Mesenteric fat pad (tissue), 1 donor: ENCODE results near the gene TCTN1. TPM values are rescaled to one million over a fixed set of nuclear protein-coding genes. Genes with fewer than 3 reads are reported as not detected.
"Not testable (repeated sequence)": the region's sequence is repeated elsewhere in the genome, so short reads cannot be mapped to it uniquely, and the experiment has no call there.

Experiments
- DNase-seq: peaks from one replicate; pipeline ENCODE4 v3.0.0-alpha.2; 2020; ENCODE audit warnings: low spot score
- long read RNA-seq: library from polyadenylated mRNA; unstranded; transcript quantifications from one replicate; pipeline ENCODE4 v2.0.0, GENCODE V29; 2020
- total RNA-seq: library from RNA; stranded (reverse); fragmentation: NEBNext Ultra II Directional; extraction: Animal tissue kit (Norgen Biotek cat#: 25700); gene quantifications from one replicate; pipeline ENCODE4 v1.2.1, GENCODE V29; 2021
- donor health status: DM: yes; HTN: yes; CAD: no.

The TCTN1 gene
- total RNA-seq: 22.7 TPM
- long read RNA-seq, transcript TCTN1-225 (15 exons, 2,309 nt): major isoform, 23 of 53 reads
- long read RNA-seq, partial matches to known transcripts: 5 of 53 reads
- long read RNA-seq, other reads (novel, unspliced or antisense): 18 of 53 reads

- DNase-seq: peak; percentile 99
Observed at GRCh38 chr12:110613771-110614684, at the start of gene TCTN1. TCTN1 (plus strand) TSS chr12:110614129; CDS start chr12:110614183, 54 bp downstream.

DNA sequence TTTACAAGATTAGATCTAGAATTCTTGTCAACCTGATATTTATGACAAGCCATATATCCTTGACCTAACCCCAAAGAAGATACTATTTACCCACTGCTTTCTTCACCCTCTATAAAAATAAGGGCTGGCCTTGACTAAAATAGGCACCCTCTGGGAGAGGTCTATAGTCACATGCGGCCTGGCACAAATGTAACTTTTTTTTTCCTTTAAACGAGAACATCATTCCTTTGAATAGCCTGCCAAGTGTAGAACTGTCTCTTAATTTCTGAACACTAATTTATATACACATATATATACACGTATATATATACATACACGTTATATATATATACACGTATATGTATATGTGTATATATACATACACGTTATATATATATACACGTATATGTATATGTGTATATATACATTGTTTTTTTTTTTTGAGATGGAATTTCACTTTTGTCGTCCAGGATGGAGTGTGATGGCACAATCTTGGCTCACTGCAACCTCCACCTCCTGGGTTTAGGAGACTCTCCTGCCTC is 49.4 kb upstream of the TCTN1 start:
- DNase-seq: no peak

DNA sequence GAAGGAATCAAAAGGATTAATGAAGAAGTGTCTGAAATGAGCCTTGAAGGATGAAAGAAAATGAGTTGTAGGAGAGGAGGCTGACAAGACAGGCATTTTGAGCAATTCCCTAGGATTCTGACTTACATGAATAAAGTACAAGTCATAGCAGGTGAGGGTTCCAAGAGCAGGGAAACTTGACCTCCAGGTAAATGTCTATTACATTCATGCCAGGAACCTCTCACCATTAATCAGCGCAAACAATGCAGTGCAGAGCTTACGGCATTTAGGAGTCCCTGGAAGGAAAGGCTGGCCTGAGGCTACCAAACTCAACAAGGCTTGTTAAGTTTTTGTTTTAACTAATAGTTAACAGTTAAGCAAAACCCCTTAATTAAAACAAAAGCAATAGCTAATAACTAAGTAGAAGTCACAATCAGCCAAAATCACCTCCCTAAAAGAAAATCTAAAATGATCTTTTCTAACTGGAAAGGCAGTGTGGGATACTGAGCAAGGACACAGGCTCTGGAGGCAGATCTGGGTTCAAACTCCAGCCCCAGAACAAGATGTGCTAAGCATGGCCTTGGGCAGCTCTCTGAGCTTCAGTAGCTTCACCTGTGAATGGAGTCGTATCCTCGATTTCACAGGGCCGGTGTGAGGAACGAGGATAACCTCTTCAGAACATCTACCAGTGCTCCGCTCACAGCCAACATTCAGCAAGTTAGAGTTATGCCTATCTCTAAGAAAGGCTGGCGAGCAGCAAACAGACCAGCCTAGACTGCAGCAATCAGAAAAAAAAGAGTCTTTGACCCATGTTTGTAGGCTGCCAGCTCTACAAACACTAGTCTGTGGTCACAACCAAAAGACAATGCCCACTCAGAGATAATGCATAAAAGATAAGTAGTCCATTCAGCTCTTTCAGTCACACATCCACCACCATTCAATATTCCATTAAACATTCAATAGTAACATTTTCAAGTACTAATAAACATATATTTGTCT is 47.7 kb upstream of the TCTN1 start:
- DNase-seq: no peak

GRCh38 chr12:110566993-110567392 is 46.9 kb upstream of the TCTN1 start:
- DNase-seq: no peak

GRCh38 chr12:110568752-110569151 is 45.2 kb upstream of the TCTN1 start:
- no peak for DNase-seq

GRCh38 chr12:110569838-110570237 is 44.1 kb upstream of the TCTN1 start:
- DNase-seq: not testable (repeated sequence)

DNA sequence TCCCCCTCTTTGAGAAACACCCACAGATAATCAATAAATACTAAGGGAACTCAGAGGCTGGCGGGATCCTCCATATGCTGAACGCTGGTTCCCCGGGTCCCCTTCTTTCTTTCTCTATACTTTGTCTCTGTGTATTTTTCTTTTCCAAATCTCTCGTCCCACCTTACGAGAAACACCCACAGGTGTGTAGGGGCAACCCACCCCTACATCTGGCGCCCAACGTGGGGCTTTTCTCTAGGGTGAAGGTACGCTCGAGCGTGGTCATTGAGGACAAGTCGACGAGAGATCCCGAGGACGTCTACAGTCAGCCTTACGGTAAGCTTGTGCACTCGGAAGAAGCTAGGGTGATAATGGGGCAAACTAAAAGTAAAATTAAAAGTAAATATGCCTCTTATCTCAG is 43.1 kb upstream of the TCTN1 start:
- DNase-seq: not testable (repeated sequence)

DNA sequence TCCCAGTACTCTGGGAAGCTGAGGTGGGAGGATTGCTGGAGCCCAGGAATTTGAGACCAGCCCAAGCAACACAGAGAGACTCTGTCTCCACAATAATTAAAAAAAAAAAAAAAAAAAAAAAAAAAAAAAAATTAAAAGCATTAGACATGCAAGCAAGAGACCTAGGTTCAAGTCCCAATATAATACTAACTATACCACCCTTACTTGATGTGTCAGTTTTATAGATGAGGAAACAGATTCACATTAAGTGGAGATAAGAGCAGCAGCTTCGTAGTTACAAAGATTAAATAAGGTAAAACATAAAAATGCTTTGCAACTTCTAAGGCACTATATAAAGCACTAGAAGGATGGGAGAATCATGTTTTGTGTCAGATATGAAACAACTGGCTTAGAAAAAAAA is 39.9 kb upstream of the TCTN1 start:
- no peak for DNase-seq

- not testable (repeated sequence) for DNase-seq
Observed at GRCh38 chr12:110574717-110575230, 39.2 kb upstream of the TCTN1 start.

DNA sequence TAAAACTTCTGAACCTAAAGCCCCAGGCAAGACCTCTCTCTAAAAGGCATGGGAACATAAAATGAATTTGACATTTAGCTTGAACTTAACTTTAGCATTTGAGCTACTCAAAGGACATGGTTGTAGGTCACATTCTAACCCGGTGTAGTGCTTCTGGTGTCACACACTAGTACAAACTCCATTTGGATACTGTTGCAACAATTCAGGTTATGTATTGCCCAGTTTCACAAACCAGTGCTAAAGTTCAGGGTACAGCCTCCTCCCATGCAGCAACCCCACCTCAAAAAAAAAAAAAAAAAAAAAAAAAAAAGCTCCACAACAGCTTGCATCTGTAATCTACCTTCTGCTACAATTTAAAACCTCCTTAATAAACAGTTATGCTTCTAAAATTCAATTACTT is 38.6 kb upstream of the TCTN1 start:
- DNase-seq: no peak

DNA sequence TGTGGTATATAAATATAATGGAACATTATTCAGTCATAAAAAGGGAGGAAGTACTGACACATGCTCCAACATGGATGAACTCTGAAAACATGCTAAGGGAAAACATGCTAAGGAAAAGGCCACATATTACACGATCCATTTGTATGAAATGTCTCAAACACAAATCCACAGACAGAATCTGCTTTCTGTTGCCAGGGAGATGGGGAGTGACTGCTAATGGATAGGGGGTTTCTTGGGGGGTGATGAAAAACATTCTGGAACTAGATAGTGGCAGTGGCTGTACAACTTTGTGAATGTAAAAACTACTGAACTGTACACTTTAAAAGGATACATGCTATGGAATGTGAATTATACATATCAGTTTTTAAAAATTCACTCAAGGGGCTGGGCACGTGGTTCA is 37.4 kb upstream of the TCTN1 start:
- DNase-seq: no peak

GRCh38 chr12:110577864-110578693 is 35.9 kb upstream of the TCTN1 start:
- DNase-seq: no peak

DNA sequence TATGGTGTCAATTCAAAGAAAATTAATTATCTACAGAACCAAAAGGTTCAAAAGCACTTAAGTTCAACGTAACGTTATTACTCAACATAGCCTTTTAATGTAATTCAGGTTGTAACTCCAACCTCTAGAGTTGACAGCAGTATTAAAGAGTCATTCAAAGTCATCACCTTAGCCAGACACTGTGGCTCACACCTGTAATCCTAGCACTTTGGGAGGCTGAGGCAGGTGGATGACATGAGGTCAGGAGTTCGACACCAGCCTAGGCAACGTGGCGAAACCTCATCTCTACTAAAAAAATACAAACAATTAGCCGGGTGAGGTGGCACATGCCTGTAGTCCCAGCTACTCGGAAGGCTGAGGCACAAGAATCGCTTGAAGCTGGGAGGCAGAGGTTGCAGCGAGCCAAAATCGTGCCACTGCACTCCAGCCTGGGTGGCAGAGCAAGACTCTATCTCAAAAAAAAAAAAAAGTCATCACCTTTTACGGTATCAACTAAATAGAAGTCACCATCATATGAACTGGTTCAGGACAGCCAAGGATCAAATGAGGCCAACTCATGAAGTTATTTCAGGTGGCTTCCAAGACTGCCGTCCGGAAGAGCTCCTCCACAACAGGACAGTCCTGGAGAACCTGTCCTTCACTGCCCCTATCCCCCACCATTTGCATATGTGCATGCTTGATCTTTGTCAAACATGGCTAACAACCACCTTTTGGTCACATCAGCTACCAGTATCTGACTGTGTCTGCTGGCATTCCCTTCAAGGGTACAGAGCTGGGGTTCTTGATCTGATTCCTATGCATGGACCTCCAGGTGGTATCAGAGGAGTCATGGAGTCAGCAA is 35.0 kb upstream of the TCTN1 start:
- no peak for DNase-seq

GRCh38 chr12:110579535-110580253 is 34.2 kb upstream of the TCTN1 start:
- DNase-seq: no peak

DNA sequence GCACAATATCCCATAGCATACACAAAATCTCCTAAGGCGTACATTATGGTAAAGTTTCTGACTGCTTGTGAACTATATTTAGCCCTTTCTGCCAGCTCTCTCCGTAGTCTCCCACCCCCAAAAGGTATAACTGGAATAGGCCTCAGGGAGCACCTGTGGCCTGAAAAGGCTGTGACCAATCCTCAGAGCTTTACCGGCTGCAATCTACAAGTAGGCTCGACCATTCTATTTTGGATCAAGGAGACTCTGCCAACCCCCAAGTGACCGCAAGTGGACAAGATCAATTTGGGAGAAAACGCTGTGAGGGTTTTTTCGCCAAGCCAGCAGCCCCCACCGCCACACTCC is 32.0 kb upstream of the TCTN1 start:
- DNase-seq: no peak

DNA sequence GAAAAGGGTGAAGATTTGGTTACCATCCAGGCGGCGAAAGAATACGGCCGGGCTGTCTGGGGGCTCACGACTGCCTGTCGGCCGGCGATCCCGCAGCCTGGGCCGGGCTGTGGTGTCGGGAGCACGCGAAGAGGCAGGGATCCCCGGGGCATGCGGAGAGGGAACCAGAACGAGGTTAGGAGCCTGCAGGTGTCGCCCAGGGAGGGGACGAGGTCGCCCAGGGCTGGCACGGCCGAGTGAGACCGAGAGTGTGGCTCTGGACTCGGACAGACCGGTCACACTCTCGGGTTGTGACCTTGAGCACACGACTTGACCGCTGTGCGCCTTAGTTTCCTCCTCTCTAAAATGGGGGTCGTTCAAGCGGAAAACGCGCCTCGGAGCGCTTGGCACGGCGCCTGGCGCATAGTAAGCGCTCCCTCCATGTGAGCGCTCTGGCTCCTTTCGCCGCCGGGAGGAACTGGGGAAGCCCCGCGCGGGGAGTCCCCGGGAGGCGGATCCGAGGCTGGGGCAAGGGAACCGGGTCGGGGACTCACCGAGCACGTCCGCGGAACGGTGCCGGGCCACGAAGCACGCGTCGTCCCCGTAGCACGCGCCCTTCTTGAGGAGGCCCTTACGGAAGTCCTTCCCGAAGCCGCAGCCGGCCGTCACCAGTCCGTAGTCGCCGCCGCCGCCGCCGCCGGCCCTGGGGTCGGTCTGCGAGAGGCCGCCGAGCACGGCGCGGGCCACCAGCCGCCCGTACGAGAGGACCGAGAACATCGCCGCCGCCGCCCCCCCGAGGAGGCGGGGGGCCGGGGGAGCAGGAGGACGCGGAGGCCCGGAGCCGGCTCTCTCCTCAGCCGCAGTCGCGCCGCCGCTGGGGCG is 31.4 kb upstream of the TCTN1 start:
- peak; percentile 91 for DNase-seq

DNA sequence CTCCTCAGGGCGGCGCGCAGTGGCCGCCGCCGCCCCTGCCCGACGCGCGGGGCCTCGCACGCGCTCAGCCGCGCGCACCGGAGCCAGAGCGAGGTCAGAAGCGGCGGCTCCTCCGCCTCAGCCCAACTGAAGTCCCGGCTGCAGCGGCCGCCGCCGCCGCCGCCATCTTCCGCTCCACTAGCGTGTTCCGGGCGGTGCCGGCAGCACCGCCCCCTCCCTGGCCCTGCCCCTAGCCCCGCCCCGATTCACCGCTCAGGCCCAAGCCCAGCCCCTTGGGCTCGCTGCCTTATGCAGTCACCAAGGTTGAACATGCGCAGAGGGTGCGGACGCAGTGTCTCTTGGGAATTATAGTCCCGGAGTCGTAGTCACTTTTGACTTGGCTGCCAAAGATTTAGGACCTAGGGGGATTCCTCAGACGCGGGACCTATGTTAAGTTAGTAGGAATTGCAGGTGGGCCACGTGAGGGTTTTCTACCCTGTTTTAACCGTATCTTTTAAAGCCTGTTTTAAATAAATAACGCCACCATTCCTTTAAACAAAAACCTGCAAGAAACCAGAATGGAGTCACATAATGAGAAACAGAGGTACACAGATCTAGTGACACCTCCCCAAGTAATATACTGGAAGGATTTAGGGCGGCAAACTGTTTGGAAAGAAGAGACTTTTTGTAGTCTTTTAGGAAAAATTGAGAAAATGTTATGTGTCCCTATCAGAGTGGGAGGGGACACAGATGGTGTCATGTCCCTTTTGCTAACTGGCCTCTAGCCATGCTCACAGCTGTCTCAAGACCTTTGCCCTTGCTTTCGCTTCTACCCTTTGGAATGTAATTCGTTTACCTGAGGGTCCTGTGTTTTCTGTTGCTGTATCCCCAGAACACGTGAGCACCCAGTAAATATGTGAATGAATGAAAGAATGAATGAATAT is 30.5 kb upstream of the TCTN1 start, which contains the start of gene PPTC7:
Gene PPTC7, minus strand, starts transcription at position 182 of the 923 bp plus-strand sequence. CDS start 287 bp downstream, outside the sequence.
- peak; percentile 99 for DNase-seq
